Kasumi-1 (cell line): ENCODE data around the gene SQSTM1.

Experiments used
- DNase-seq, 2 experiments: peaks; one replicate each; lab custom pipeline; 2025; lab: John Stamatoyannopoulos, UW

Gene SQSTM1

DNA sequence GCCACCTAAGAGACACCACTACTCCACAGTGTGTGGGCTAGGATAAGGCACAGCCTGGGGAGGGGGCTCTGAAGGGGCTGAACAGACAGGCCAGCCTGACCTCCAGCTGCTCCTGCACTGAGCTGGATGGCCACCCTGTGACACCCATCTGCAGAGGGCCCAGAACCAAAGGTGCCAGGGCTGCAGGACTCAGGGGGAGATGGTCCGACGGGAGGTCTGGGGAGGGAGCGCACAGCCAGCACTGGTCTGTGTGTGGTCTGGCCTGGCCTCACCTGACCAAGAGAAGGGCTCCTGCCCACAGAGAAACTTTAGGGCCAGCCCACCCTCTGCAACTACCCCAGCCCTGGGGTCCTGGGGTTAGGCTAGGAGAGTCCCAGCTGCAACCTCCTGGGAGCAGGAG, 26.1 kb upstream of the SQSTM1 start:
- no peak for DNase-seq

DNA sequence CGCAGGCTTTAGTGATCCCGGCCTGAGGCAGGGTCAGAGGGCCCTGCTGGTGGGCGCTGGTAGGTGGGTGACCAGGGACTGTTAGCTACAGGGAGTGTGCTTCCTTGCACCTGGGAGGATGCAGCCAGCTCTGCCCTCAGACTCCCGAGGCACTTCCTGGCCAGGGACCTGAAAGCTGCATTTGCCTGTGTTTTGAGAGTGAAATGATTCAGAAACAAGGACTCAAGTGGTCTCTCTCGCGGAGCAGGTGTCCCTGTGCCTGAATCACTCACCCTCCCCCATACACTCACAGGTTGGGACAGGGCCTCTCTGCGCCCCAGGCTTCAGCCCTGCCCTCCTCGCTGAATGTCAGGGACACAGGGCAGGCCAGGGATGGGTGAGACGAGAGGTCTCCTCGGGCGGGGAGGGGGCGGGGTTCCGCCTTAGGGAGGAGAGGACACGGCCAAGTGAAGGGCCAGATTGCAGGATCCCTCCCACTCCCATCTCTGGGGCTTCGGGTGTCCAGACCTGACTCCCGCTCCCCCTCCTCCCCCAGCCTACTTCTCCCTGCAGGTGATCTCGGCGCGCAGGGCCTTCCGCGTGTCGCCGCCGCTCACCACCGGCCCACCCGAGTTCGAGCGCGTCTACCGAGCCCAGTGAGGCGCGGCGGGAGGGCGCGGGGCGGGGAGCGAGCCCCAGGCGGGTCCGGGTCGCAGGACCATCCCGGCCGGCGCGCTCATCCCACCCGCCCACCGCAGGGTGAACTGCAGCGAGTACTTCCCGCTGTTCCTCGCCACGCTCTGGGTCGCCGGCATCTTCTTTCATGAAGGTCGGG, 25.4 kb upstream of the SQSTM1 start:
- no peak for DNase-seq

- peak; percentile 44 to 47 for DNase-seq
Measured at GRCh38 chr5:179795863-179796833, 24.6 kb upstream of the SQSTM1 start.

DNA sequence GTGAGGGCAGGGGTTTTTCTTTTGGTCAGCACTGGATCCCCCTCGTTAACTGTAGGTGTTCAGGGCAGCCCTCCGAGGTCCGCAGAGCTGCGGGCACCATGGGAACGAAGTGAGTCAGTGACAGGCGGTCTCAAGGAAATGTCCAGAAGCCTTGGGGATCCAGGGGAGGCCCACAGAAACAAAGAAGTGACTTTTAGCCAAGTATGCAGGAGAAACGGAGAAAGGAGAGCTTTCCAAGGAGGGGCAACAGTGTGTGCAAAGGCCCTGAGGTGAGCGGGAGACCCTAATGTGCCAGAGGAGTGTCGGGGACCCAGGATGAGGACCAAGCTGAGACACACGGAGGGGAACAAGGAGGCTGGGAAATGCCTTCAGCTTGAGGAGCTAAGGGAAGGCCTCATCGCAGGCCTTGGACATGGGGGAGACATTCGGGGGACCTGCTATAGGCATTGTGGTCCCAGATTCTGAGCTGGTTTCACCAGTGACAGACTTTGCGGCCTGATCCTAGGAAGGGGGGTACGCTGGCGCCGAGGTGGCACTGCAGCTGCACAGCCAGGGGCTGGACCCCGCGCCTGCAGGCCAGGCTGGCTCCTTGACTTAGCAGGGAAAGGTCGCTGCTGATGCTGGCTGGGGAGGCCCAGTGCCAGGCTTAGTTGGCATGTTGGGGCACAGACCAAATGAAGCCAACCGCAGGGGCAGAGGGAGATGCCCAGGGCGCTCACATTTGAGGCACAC, 23.7 kb upstream of the SQSTM1 start:
- no peak for DNase-seq

DNA sequence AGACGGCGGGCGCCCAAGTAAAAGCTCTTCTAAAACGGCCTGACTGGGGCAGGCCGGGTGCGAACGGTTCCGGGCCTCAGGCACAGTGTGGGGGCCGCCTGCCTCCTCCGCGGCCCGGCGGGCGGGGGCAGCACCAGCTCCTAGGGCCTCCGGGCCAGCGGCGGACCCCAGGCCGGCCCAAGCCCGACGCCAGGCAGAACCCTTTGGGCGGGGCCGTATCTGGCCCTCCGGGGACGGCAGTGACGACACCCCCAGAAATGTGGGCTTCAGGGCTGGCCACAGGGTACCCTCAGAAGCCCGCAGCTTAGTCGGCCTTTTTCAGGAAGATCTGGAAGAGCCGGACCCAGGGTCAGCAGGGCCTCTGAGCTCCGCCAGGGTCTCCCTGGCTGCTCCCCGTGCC, 23.0 kb upstream of the SQSTM1 start:
- no peak for DNase-seq

DNA sequence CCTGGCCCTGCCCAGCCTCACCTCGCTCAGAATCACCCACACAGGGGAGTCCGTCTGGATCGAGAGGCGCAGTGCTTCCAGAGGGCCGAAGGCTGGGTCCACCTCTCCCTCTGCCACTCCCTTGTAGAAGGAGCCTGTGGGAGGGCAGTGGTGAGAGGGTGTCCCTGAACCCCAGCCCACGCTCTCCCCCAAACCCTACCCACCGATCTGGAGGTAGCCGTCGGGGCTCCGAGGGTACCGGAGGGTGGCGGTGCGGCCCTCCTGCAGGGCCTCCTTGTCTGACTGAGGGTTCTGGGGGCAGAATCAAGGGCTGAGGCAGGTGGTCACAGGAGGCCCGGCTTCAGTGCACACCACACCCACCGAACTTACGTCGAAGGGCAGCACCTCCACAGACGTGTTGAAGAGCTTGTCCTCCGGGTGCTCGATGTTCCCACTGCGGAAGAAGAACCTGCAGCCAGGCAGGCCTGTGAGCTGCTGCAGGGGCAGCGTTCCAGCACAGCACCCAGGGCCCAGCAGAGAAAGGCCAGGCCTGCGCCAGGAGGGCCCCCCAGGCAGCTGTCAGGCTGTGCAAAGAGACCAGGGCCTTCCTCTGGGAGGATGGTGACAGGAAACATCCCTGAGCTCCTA, 22.4 kb upstream of the SQSTM1 start:
- no peak for DNase-seq

GRCh38 chr5:179798771-179799643, 21.7 kb upstream of the SQSTM1 start:
- no peak for DNase-seq

DNA sequence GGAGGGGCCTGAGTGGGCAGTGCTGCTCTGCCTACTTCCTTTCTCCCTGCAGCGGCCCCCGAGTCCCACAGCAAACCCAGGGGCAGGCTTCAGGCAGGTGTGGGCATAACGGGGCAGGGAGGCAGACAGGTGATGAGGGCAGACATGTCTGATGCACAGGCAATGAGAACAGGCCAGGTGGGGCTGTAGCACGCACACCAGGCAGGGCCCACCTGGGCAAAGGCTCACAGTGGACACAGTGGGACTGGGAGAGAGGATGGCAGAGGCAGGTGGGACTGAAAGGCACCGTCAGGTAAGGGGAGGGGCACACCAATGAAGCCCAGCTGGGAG, 21.1 kb upstream of the SQSTM1 start:
- no peak for DNase-seq

GRCh38 chr5:179800071-179800695, 20.5 kb upstream of the SQSTM1 start:
- DNase-seq = no peak

GRCh38 chr5:179800696-179801201, 20.0 kb upstream of the SQSTM1 start:
- no peak for DNase-seq

- DNase-seq = peak; percentile 43 to 49
Measured at GRCh38 chr5:179801304-179802206, 19.1 kb upstream of the SQSTM1 start.

DNA sequence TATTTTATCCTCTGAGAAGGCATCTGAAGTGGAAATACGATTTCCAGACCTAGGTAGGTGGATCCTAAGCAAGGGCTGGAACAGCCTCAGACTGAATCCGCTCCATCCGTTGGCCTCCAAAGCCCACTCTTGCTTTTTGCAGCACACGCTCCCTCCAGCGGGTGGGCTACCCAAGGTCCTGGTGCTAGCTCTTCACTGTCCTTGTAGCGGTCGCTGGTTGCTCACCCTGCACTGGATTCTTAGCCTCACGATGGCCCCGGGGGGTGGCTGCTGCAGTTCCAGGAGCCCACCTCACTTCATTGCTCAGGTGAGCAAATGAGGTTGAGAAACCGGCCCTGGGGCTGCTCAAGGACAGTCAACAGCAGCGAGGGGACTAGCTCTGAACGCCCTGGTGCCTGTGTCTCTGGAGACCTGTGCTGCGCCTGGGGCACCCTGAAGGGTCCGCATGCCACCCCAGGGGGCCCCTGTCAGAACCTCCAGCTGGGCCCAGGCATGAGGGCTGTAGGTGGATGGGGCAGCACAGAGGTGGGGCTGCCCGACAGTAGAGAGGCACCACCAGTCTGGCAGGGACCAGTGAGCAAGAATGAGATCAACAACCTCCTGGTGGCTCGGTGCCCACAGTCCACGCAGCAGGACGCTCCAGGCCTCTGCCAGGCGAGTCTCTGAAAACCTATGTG, 18.4 kb upstream of the SQSTM1 start:
- DNase-seq = no peak

- DNase-seq = no peak
Measured at GRCh38 chr5:179802950-179803562, 17.6 kb upstream of the SQSTM1 start.

- peak; percentile 75 to 81 for DNase-seq
Measured at GRCh38 chr5:179803651-179804554, 16.8 kb upstream of the SQSTM1 start.

DNA sequence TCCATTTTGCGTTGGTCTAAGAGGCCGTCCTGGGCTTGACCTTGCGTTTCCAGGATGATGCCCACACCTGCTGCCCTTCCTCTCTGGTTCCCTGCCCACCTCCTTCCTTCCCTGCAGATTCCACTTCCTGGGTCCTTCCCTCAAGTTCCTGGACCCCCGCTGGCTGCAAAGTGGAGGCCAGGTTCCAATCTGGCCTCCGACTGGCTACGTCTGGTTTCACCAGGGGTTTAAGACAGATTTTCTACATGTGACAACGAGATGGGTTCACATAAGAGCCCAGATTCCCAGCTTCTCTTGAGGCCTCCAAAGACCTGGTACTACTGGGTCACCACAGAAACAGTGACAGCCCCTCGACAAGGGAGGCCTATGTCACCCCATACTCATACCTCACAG, 16.2 kb upstream of the SQSTM1 start:
- DNase-seq = no peak

DNA sequence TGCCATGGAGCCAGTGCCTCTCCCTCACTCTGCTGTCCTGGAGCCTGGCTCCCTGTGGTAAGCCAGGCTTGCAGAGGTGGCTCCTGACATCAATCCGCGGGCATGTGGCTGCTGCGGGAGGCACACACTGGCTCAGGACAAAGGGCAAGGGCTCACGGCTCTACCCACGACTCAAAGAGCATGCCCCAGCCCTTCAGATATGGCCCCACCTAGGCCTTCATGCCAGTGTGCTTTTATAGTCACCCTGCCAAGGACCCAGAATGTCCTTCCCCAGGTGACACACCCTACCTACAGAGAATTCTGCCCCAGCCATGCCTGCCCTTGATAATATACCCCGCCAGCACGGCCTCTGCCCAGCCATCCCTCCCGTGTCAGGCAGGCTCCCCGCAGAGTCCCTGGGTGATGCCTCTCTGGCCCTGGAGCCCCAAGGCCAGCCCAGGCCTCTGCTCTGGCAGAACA, 15.6 kb upstream of the SQSTM1 start:
- DNase-seq = no peak
